Mucosa of descending colon (tissue), 3 donors: ENCODE measurements around the gene TNFRSF6B. TPM values are rescaled to one million over a fixed set of nuclear protein-coding genes. Genes with fewer than 3 reads are reported as not detected.

Experiments used
- ATAC-seq: fragments of 200-7000 bp; cut with Tn5 transposase; one replicate; pipeline ENCODE4 v1.9.1; 2020; ENCODE audit warnings: mild to moderate bottlenecking, moderate library complexity
- DNase-seq, 3 donors: peaks; one replicate each; pipeline ENCODE4 v3.0.0-alpha.2; 2020
- H3K36me3 ChIP-seq: fragments of 200-600 bp; one replicate; pipeline ENCODE4 v1.8.0; 2021; ENCODE audit warnings: low read depth, mild to moderate bottlenecking
- H3K4me1 ChIP-seq: fragments of 200-600 bp; one replicate; pipeline ENCODE4 v1.8.0; 2021; ENCODE audit warnings: low read depth, mild to moderate bottlenecking
- H3K4me3 ChIP-seq: fragments of 200-600 bp; one replicate; pipeline ENCODE4 v1.8.0; 2021; ENCODE audit warnings: mild to moderate bottlenecking
- H3K9me3 ChIP-seq: fragments of 200-600 bp; one replicate; pipeline ENCODE4 v1.8.0; 2021; ENCODE audit warnings: mild to moderate bottlenecking
- intact Hi-C, 2 donors: fragments of 100-400 bp; cut with DNase I in 1 of 2; cut with micrococcal nuclease in 1 of 2; formaldehyde crosslinking; loops; one replicate each; pipeline versions ENCODE4 v1.11.0 to v1.11.1; 2022; cut with DNase I, micrococcal nuclease
- total RNA-seq, 3 donors: library from RNA; stranded (reverse); fragmentation: NEBNext Ultra II Directional in 2 of 3; extraction: Animal tissue kit (Norgen Biotek cat#: 25700) in 2 of 3; gene quantifications; one replicate each; pipeline versions ENCODE4 v1.2.1 to v1.2.4, GENCODE V29; 2021 to 2023
- TF ChIP-seq, protein P1 (sequence below): fragments of 200-600 bp; IDR thresholded peaks from one replicate; pipeline ENCODE4 v1.8.0; 2022; ENCODE audit warnings: antibody characterized with exemption, mild to moderate bottlenecking
- donor health status: DM: no; HTN: no; CAD: no; lungs with moderate emphysema.
- donor health status: DM: no; HTN: no; CAD: no.
- donor health status: DM: no; HTN: yes; CAD: no.

TNFRSF6B gene
- total RNA-seq, 3 donors from 2014 or later, result 19.7 TPM; not detected in 2

DNA sequence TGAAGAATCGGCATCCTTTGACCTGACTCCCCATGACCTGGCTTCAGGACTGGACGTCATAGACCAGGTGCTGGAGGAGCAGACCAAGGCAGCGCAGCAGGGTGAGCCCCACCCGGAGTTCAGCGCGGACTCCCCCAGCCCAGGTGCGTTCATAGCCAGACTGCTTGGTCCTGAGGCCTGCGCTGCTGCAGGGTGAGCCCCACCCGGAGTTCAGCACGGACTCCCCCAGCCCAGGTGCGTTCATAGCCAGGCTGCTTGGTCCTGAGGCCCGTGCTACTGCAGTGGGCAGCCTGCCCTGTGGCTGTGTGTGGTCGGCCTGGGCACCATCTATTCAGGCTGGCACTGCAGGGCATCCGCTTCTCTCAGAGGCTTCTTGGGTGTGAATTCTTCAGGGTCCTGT is 22.5 kb upstream of the TNFRSF6B start:
- no peak for ATAC-seq
- H3K36me3 ChIP-seq, result no peaks in the 10 kb centered on the region

DNA sequence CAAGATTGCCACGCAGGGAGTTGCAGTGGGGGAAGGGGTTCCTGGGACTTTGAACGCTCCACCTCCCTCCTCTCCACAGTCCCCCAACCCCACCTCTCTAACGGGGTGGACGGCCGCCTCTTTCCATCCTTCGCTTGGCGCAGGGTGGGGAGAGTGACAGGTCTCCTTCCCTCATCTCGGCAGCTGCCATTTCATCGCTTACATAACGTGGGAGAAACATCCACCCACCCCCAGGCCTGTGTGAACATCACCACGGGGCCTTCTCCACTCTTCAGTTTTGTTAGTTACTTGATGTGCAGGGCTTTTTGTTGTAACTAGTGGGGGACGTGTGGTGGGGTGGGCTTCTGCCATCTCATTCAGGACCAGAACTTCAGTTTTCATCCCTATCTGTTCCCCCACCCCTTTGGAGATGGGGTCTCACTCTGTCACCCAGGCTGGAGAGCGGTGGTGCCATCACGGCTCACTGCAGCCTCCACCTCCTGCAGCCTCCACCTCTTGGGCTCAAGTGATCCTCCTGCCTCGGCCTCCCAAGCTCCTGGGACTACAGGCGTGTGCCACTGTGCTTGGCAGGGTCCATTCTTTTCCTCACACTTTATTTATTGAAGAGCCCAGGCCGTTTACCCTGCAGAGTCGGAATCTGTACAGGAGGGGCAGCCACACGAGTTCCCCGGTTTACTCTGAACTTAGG is 20.6 kb upstream of the TNFRSF6B start:
- no peaks in the 10 kb centered on the region for H3K9me3 ChIP-seq
- no peaks in the 10 kb centered on the region for H3K4me1 ChIP-seq
- no peak for DNase-seq
- no peak for ATAC-seq
- no peak overlapping the region for H3K4me3 ChIP-seq
- intact Hi-C loops, result no loop called here
- H3K36me3 ChIP-seq, result no peaks in the 10 kb centered on the region
- TF ChIP-seq, protein P1, sequence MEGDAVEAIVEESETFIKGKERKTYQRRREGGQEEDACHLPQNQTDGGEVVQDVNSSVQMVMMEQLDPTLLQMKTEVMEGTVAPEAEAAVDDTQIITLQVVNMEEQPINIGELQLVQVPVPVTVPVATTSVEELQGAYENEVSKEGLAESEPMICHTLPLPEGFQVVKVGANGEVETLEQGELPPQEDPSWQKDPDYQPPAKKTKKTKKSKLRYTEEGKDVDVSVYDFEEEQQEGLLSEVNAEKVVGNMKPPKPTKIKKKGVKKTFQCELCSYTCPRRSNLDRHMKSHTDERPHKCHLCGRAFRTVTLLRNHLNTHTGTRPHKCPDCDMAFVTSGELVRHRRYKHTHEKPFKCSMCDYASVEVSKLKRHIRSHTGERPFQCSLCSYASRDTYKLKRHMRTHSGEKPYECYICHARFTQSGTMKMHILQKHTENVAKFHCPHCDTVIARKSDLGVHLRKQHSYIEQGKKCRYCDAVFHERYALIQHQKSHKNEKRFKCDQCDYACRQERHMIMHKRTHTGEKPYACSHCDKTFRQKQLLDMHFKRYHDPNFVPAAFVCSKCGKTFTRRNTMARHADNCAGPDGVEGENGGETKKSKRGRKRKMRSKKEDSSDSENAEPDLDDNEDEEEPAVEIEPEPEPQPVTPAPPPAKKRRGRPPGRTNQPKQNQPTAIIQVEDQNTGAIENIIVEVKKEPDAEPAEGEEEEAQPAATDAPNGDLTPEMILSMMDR, result no peak

More for the DNA sequence above, 22.5 kb upstream of the TNFRSF6B start:
- Histone ChIP-seq H3K4me3 (no peak overlapping the region), H3K4me1 (no peaks in the 10 kb centered on the region), H3K9me3 (no peaks in the 10 kb centered on the region)
- intact Hi-C loops, result no loop called here
- TF ChIP-seq, protein P1, result no peak
- DNase-seq, result no peak

DNA sequence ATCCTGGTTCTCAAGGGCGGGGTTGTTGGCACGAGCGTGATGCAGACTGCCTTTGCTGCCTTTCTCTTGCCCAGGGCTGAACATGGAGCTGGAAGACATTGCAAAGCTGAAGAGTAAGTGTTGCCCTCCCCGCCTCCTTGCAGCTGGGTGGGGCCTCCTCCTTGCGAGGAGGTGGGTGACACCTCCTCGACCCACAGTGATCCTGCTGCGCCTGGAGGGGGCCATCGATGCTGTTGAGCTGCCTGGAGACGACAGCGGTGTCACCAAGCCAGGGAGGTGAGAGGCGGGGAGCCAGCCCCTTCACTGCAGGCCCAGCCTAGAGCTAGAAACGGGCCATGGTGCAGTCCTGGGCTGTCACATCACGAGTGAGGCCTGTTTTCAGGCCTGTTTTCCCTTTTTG is 18.4 kb upstream of the TNFRSF6B start:
- intact Hi-C loops, result no loop called here
- Histone ChIP-seq H3K4me1 (no peaks in the 10 kb centered on the region), H3K4me3 (no peak overlapping the region), H3K36me3 (no peaks in the 10 kb centered on the region), H3K9me3 (no peaks in the 10 kb centered on the region)
- TF ChIP-seq, protein P1, result no peak
- ATAC-seq (no peak), DNase-seq (peak in 1 of 3 donors; percentile 34)

DNA sequence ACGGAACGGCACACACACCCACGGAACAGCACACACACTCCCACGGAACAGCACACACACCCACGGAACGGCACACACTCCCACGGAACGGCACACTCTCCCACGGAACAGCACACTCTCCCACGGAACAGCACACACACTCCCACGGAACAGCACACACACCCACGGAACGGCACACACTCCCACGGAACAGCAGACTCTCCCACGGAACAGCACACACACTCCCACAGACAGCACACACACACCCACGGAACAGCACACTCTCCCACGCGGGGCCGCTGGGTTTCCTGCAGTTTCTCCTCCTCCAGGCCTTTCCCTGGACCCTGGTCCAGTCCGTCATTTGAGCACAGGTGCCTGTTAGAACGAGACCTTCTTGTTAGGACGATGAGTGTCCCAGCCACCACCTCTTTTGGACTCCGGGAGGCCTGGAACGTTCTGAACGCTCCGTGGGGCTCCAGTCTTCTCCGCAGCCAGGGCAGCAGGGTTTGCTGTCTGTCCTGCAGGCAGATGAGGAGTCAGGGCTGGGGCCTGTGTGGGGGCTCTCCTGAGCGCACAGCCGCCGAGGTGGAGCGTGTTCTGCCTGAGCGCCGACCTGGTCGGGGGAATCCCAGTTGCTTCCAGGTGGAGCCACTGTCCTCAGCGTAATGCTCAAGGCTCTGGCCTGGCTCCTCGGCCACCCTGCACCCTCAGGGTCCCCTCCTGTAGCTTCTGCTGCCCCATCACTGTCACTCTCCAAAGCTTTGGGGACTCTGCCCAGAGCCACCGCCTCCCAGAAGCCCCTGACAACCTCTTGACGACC is 17.6 kb upstream of the TNFRSF6B start:
- Histone ChIP-seq H3K4me3 (no peak overlapping the region), H3K36me3 (no peaks in the 10 kb centered on the region), H3K9me3 (no peaks in the 10 kb centered on the region), H3K4me1 (no peaks in the 10 kb centered on the region)
- intact Hi-C loops, result no loop called here
- TF ChIP-seq, protein P1, result no peak
- ATAC-seq (no peak), DNase-seq (no peak)

DNA sequence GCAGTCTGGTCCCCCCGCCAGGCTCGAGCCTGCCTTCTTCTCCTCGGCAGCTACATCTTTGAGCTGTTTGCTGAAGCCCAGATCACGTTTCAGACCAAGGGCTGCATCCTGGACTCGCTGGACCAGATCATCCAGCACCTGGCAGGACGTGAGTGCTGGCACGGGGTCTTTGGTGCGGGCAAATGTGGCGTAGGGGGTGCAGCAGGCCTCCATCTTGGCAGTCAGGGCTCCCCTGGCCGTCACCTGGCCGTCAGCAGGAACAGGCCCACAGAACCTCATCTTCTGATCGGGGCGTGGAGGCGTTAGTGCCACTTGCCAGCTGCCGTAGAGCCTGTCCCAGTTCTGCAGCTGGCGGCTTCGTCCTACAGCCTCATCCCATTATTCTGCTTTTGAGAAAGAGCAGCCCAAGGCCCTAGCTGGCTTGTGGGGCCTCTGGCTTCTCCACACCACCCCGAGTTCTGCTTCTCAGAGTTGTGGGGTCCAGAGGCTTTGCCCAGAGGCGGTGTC is 16.6 kb upstream of the TNFRSF6B start:
- ATAC-seq (no peak), DNase-seq (no peak)
- Histone ChIP-seq H3K36me3 (no peaks in the 10 kb centered on the region), H3K9me3 (no peaks in the 10 kb centered on the region), H3K4me1 (no peaks in the 10 kb centered on the region), H3K4me3 (no peak overlapping the region)
- intact Hi-C loops, result no loop called here
- TF ChIP-seq, protein P1, result no peak
